Spleen (tissue), 7 donors: ENCODE measurements around the gene SCG5.

Experiments
- CTCF ChIP-seq, 11 experiments: fragments of 200-600 bp in 7 of 11; fragments of 450-650 bp in 4 of 11; sonication (generic) in 4 of 11; IDR thresholded peaks in 8 of 11; conservative IDR thresholded peaks in 3 of 11; 1 replicate in 7 of 11; 2 replicates in 4 of 11; pipeline versions ENCODE4 v1.4.0 to v1.8.0; 2016 to 2021; ENCODE audit warnings: antibody characterized with exemption in 11 of 11, inconsistent platforms in 4 of 11, mild to moderate bottlenecking in 1 of 11
- POLR2A ChIP-seq, 3 donors: fragments of 450-650 bp; IDR thresholded peaks; one replicate each; pipeline ENCODE4 v1.5.1; 2017; ENCODE audit warnings: antibody characterized with exemption in 3 of 3, mild to moderate bottlenecking in 1 of 3
- POLR2AphosphoS5 ChIP-seq, 3 donors: sonication (generic); formaldehyde crosslinking; IDR thresholded peaks; one replicate each; pipeline ENCODE4 v1.5.1; 2017; ENCODE audit warnings: antibody characterized with exemption in 3 of 3
- donor health status: DM: no; HTN: no; CAD: no; lungs with moderate emphysema.
- donor health status: DM: no; HTN: no; CAD: no.
- donor health status: DM: no; HTN: no; CAD: no.

- no peak for TF ChIP-seq POLR2A (IDR thresholded peaks at IDR 0.05)
- no peak for TF ChIP-seq CTCF (IDR thresholded peaks at IDR 0.05 in 8 of 11, conservative IDR thresholded peaks at IDR 0.05 in 3 of 11)
- TF ChIP-seq POLR2AphosphoS5 (IDR thresholded peaks at IDR 0.05) = no peak
Observed at GRCh38 chr15:32659340-32660155, 18.0 kb downstream of the SCG5 start.
